HCT116 (cell line): Measurements from ENCODE around the gene UBA6. TPM values are rescaled to one million over a fixed set of nuclear protein-coding genes. Genes with fewer than 3 reads are reported as not detected.
A peak's percentile ranks its signal among the peaks of the same experiment; 100 is the strongest.

ENCODE experiments used
- ATAC-seq: fragments of 200-7000 bp; cut with Tn5 transposase; 2 replicates; pipeline ENCODE4 v1.9.1; 2020; ENCODE audit warnings: mild to moderate bottlenecking, moderate library complexity
- BruUV-seq: library from RNA; stranded (reverse); fragments of 400-500 nt; replicated peaks from 2 replicates; lab custom pipeline; 2021; lab: Mats Ljungman, UMichigan
- CTCF ChIA-PET: fragments of 300-600 bp; sonication (Branson Sonifier 250); formaldehyde crosslinking; loops from one replicate; lab custom pipeline; 2021; ENCODE audit warnings: antibody characterized with exemption; lab: Charles Lee
- POLR2A ChIA-PET: fragments of 300-600, 350-600 bp; sonication (Branson Sonifier 250); formaldehyde crosslinking; loops from one replicate; lab custom pipeline; 2021; ENCODE audit warnings: antibody characterized with exemption; lab: Charles Lee
- RAD21 ChIA-PET, 2 experiments: fragments of 300-600 bp; sonication (Branson Sonifier 250); formaldehyde crosslinking; loops; one replicate each; lab custom pipeline; 2023; ENCODE audit warnings: low total read pairs in 2 of 2; ENCODE audit not compliant: uncharacterized antibody in 2 of 2, unreplicated experiment in 2 of 2, low non-redundant PET in 1 of 2; lab: Charles Lee
- DNase-seq: peaks from one replicate; pipeline ENCODE4 v3.0.0-alpha.2; 2010; ENCODE audit warnings: low read depth, low spot score
- H2AFZ ChIP-seq: fragments of 200-600 bp; shearing (Covaris generic), sonication (generic); 2 replicates; pipeline ENCODE4 v1.6.1; 2017; ENCODE audit warnings: low read depth, mixed run types, mixed read lengths, antibody characterized with exemption, low read length; ENCODE audit not compliant: poor library complexity, severe bottlenecking
- H3K27ac ChIP-seq: 2 replicates; pipeline ENCODE4 v1.5.1; 2012; ENCODE audit warnings: low read depth, low read length
- H3K27me3 ChIP-seq: fragments of 200-600 bp; sonication (generic); 2 replicates; pipeline ENCODE4 v1.6.1; 2016; ENCODE audit warnings: mixed run types, low read length, mixed read lengths; ENCODE audit not compliant: insufficient read depth
- H3K36me3 ChIP-seq, 2 experiments: fragments of 200-500 bp in 1 of 2; fragments of 200-600 bp in 1 of 2; sonication (Bioruptor generic) in 1 of 2; sonication (generic) in 1 of 2; 2 replicates each; pipeline versions ENCODE4 v1.5.1 to v1.6.1; 2014 to 2016; ENCODE audit warnings: low read length in 2 of 2, inconsistent platforms in 1 of 2, mixed read lengths in 1 of 2, mixed run types in 1 of 2; ENCODE audit not compliant: insufficient read depth in 2 of 2, control insufficient read depth in 1 of 2
- H3K4me1 ChIP-seq, 2 experiments: fragments of 200-600 bp in 1 of 2; sonication (generic) in 1 of 2; 2 replicates each; pipeline versions ENCODE4 v1.5.1 to v1.6.1; 2012 to 2017; ENCODE audit warnings: low read length in 2 of 2, inconsistent platforms in 1 of 2, mild to moderate bottlenecking in 1 of 2, mixed read lengths in 1 of 2, mixed run types in 1 of 2, moderate library complexity in 1 of 2; ENCODE audit not compliant: insufficient read depth in 2 of 2, control insufficient read depth in 1 of 2
- H3K4me2 ChIP-seq: fragments of 200-600 bp; sonication (generic); 2 replicates; pipeline ENCODE4 v1.6.1; 2017; ENCODE audit warnings: mixed run types, low read length, mixed read lengths
- H3K4me3 ChIP-seq, 2 experiments: fragments of 200-600 bp in 1 of 2; sonication (generic) in 1 of 2; replicated peaks in 1 of 2; 2 replicates each; pipeline ENCODE4 v1.5.1; 2011 to 2016; ENCODE audit warnings: low read length in 2 of 2, control low read depth in 1 of 2, low read depth in 1 of 2, mild to moderate bottlenecking in 1 of 2, mixed read lengths in 1 of 2, mixed run types in 1 of 2
- H3K79me2 ChIP-seq: fragments of 200-600 bp; sonication (generic); 2 replicates; pipeline ENCODE4 v1.6.1; 2017; ENCODE audit warnings: mild to moderate bottlenecking, mixed run types, low read length, moderate library complexity, mixed read lengths; ENCODE audit not compliant: insufficient read depth
- H3K9ac ChIP-seq: fragments of 200-600 bp; sonication (generic); 2 replicates; pipeline ENCODE4 v1.6.1; 2016; ENCODE audit warnings: low read length, mixed read lengths
- H3K9me2 ChIP-seq: fragments of 200-600 bp; sonication (generic), shearing (Covaris generic); 2 replicates; pipeline ENCODE4 v1.6.1; 2017; ENCODE audit warnings: mixed run types, mild to moderate bottlenecking, moderate library complexity; ENCODE audit not compliant: insufficient read depth
- H3K9me3 ChIP-seq, 2 experiments: fragments of 200-500 bp in 1 of 2; fragments of 200-600 bp in 1 of 2; sonication (Bioruptor generic) in 1 of 2; sonication (generic) in 1 of 2; 2 replicates each; pipeline ENCODE4 v1.6.1; 2014 to 2017; ENCODE audit warnings: low read length in 2 of 2, mixed read lengths in 2 of 2, inconsistent platforms in 1 of 2, low read depth in 1 of 2, mild to moderate bottlenecking in 1 of 2, mixed run types in 1 of 2, moderate library complexity in 1 of 2; ENCODE audit not compliant: control insufficient read depth in 1 of 2, insufficient read depth in 1 of 2
- H4K20me1 ChIP-seq: fragments of 200-600 bp; sonication (generic), shearing (Covaris generic); 2 replicates; pipeline ENCODE4 v1.6.1; 2017; ENCODE audit warnings: mixed run types, mild to moderate bottlenecking, moderate library complexity; ENCODE audit not compliant: insufficient read depth
- RAD21 ChIP-seq: IDR thresholded peaks from 2 replicates; pipeline ENCODE4 v1.6.1; 2012; ENCODE audit warnings: low read depth, mild to moderate bottlenecking
- YY1 ChIP-seq: IDR thresholded peaks from 2 replicates; pipeline ENCODE4 v1.6.1; 2011; ENCODE audit warnings: low read length, low read depth, moderate library complexity, mild to moderate bottlenecking; ENCODE audit not compliant: insufficient replicate concordance; ENCODE audit errors: extremely low read depth
- intact Hi-C: fragments of 100-400 bp; cut with micrococcal nuclease; formaldehyde crosslinking; loops from 2 replicates; pipeline ENCODE4 v1.10.0; 2022
- total RNA-seq: library from RNA; stranded (reverse); gene quantifications from one replicate; pipeline ENCODE4 v1.2.1, GENCODE V29; 2021; ENCODE audit not compliant: unreplicated experiment
- TF ChIP-seq, protein P1 (sequence below), 3 experiments: fragments of 200-600 bp in 1 of 3; sonication (generic) in 1 of 3; IDR thresholded peaks in 2 of 3; conservative IDR thresholded peaks in 1 of 3; 2 replicates each; pipeline ENCODE4 v1.5.1; 2012 to 2017; ENCODE audit warnings: low read depth in 2 of 3, low read length in 2 of 3, antibody characterized with exemption in 1 of 3, borderline replicate concordance in 1 of 3, control low read depth in 1 of 3, mild to moderate bottlenecking in 1 of 3, mixed read lengths in 1 of 3, mixed run types in 1 of 3, moderate library complexity in 1 of 3; ENCODE audit not compliant: insufficient read depth in 1 of 3

Gene UBA6
- total RNA-seq, 1 experiment from 2014 or later = 98.9 TPM

DNA sequence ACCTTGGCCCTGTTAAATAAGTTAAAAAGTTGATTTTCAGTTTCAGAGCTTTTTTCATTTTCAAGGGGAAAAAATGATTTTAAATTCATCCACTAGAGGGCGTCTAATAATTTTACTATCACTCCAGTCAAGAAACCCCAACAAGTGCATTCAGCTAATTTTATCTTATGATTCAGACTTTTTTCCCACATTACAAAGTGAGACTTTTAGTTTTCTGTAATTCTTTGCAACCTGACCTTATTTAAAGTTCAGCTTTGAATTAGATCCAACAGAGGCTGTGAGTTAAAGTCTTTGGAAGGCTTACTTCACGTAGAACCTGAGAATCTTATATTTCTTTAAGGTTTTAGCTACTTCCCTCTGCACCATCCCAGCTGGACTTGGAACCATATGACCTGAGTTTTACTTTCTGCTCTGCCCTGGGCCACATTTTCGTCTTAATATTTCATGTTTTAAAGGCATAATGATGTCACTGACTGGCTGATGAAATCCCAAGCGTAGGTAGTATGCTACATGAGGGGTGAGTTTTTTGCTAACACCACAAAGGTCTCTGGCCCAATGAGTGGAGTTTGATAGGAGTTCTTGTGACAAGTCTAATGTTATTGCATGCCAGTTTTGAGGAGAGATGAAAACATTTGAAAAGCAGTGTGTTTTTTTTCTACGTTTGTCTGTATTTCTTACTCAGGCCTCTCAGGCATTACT is 46.0 kb upstream of the UBA6 start:
- CTCF ChIA-PET = interaction anchor here (0.6 to 3.6 kb wide), 25 partner anchors 9 to 429 kb away, joined by 3 to 22 read pairs (median 4); partner anchors contain the start of gene UBA6
- DNase-seq = peak; percentile 37
- intact Hi-C loops = loop anchor here (10.0 kb wide), 1 partner anchor 428 kb away; no protein-coding TSS in a partner anchor

More for the DNA sequence above, 46.0 kb upstream of the UBA6 start:
- no peak overlapping the region for H2AFZ ChIP-seq
- no peaks in the 10 kb centered on the region for H3K27me3 ChIP-seq
- H3K4me2 ChIP-seq = no peak overlapping the region
- H3K79me2 ChIP-seq = no peaks in the 10 kb centered on the region
- H3K4me1 ChIP-seq = no peaks in the 10 kb centered on the region
- no peaks in the 10 kb centered on the region for H3K9me2 ChIP-seq
- ChIA-PET POLR2A (no interaction called here), RAD21 (no interaction called here)
- H3K4me3 ChIP-seq = no peak overlapping the region
- H3K27ac ChIP-seq = no peak overlapping the region
- no peak overlapping the region for H3K9ac ChIP-seq
- no peaks in the 10 kb centered on the region for H3K9me3 ChIP-seq
- ATAC-seq = no peak
- no peaks in the 10 kb centered on the region for H3K36me3 ChIP-seq
- TF ChIP-seq YY1 (no peak), RAD21 (peak; percentile 31; the same call in 1 of the 2 replicates)
- TF ChIP-seq, protein P1, sequence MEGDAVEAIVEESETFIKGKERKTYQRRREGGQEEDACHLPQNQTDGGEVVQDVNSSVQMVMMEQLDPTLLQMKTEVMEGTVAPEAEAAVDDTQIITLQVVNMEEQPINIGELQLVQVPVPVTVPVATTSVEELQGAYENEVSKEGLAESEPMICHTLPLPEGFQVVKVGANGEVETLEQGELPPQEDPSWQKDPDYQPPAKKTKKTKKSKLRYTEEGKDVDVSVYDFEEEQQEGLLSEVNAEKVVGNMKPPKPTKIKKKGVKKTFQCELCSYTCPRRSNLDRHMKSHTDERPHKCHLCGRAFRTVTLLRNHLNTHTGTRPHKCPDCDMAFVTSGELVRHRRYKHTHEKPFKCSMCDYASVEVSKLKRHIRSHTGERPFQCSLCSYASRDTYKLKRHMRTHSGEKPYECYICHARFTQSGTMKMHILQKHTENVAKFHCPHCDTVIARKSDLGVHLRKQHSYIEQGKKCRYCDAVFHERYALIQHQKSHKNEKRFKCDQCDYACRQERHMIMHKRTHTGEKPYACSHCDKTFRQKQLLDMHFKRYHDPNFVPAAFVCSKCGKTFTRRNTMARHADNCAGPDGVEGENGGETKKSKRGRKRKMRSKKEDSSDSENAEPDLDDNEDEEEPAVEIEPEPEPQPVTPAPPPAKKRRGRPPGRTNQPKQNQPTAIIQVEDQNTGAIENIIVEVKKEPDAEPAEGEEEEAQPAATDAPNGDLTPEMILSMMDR (IDR thresholded peaks at IDR 0.05 in 2 of 3, conservative IDR thresholded peaks at IDR 0.05 in 1 of 3; ENCODE audit: borderline replicate concordance in 1 of 3, insufficient read depth in 1 of 3, low read depth in 2 of 3, low read length in 2 of 3) = peak; percentile 30 to 59 (median 33); a peak in 5 of 6 replicates
- TF ChIP-seq, all 23 proteins: peak for 2
- no TSS peak for BruUV-seq
- no peaks in the 10 kb centered on the region for H4K20me1 ChIP-seq
